ENCODE measurements around the gene MARCHF2. TPM values are rescaled to one million over a fixed set of nuclear protein-coding genes. Genes with fewer than 3 reads are reported as not detected.
"Not testable (repeated sequence)": the region's sequence is repeated elsewhere in the genome, so short reads cannot be mapped to it uniquely, and the experiment has no call there.

Gene MARCHF2
- total RNA-seq, 1 donor from 2014 or later, result 21.3 TPM

- TF ChIP-seq CTCF (IDR thresholded peaks at IDR 0.05; ENCODE audit: unreplicated experiment), result no peak
- Mint-ChIP-seq H3K4me3 (ENCODE audit: low read depth) (no peak overlapping the region), H3K36me3 (ENCODE audit: insufficient read depth) (peaks cover 22% of the 10 kb centered on the region), H3K4me1 (ENCODE audit: low read depth) (no peaks in the 10 kb centered on the region), H3K27me3 (no peaks in the 10 kb centered on the region), H3K27ac (no peak overlapping the region), H3K9me3 (ENCODE audit: low read depth) (peaks cover 4% of the 10 kb centered on the region)
- no peak for DNase-seq (ENCODE audit: low spot score, unreplicated experiment)
These were observed 35.5 kb upstream of the MARCHF2 start for GRCh38 chr19:8377598-8377997.

GRCh38 chr19:8379156-8379891, 33.8 kb upstream of the MARCHF2 start:
- H3K4me1 Mint-ChIP-seq (ENCODE audit: low read depth); H3K4me3 Mint-ChIP-seq (ENCODE audit: low read depth); H3K27ac Mint-ChIP-seq; H3K27me3 Mint-ChIP-seq; H3K9me3 Mint-ChIP-seq (ENCODE audit: low read depth); DNase-seq (ENCODE audit: low spot score, unreplicated experiment): not testable (repeated sequence)
- peaks cover 18% of the 10 kb centered on the region for H3K36me3 Mint-ChIP-seq (ENCODE audit: insufficient read depth)

GRCh38 chr19:8384569-8384968, 28.5 kb upstream of the MARCHF2 start:
- H3K4me3 Mint-ChIP-seq (ENCODE audit: low read depth); H3K36me3 Mint-ChIP-seq (ENCODE audit: insufficient read depth); H3K9me3 Mint-ChIP-seq (ENCODE audit: low read depth); H3K27me3 Mint-ChIP-seq; DNase-seq (ENCODE audit: low spot score, unreplicated experiment): not testable (repeated sequence)
- Mint-ChIP-seq H3K4me1 (ENCODE audit: low read depth) (peaks cover 22% of the 10 kb centered on the region), H3K27ac (peak overlapping the region; percentile 63)

GRCh38 chr19:8385103-8385502, 28.0 kb upstream of the MARCHF2 start:
- not testable (repeated sequence) for H3K4me3 Mint-ChIP-seq (ENCODE audit: low read depth); H3K27me3 Mint-ChIP-seq; DNase-seq (ENCODE audit: low spot score, unreplicated experiment); H3K36me3 Mint-ChIP-seq (ENCODE audit: insufficient read depth); H3K9me3 Mint-ChIP-seq (ENCODE audit: low read depth)
- peaks cover 25% of the 10 kb centered on the region for H3K4me1 Mint-ChIP-seq (ENCODE audit: low read depth)
- peak overlapping the region; percentile 63 for H3K27ac Mint-ChIP-seq

GRCh38 chr19:8385566-8385965, 27.5 kb upstream of the MARCHF2 start:
- H3K36me3 Mint-ChIP-seq (ENCODE audit: insufficient read depth); H3K9me3 Mint-ChIP-seq (ENCODE audit: low read depth); H3K27me3 Mint-ChIP-seq; DNase-seq (ENCODE audit: low spot score, unreplicated experiment): not testable (repeated sequence)
- H3K27ac Mint-ChIP-seq, result peak overlapping the region; percentile 63
- peak overlapping the region; percentile 7 for H3K4me3 Mint-ChIP-seq (ENCODE audit: low read depth)
- H3K4me1 Mint-ChIP-seq (ENCODE audit: low read depth), result peaks cover 25% of the 10 kb centered on the region

- peak overlapping the region; percentile 83 for H3K27ac Mint-ChIP-seq
- H3K4me1 Mint-ChIP-seq (ENCODE audit: low read depth), result peaks cover 27% of the 10 kb centered on the region
- DNase-seq (ENCODE audit: low spot score, unreplicated experiment); H3K4me3 Mint-ChIP-seq (ENCODE audit: low read depth); H3K9me3 Mint-ChIP-seq (ENCODE audit: low read depth); H3K27me3 Mint-ChIP-seq; H3K36me3 Mint-ChIP-seq (ENCODE audit: insufficient read depth): not testable (repeated sequence)
These were observed 26.7 kb upstream of the MARCHF2 start for GRCh38 chr19:8386419-8386818.

- Mint-ChIP-seq H3K4me3 (ENCODE audit: low read depth) (no peak overlapping the region), H3K27ac (peak overlapping the region; percentile 83), H3K9me3 (ENCODE audit: low read depth) (peaks cover 4% of the 10 kb centered on the region), H3K36me3 (ENCODE audit: insufficient read depth) (peaks cover 4% of the 10 kb centered on the region), H3K27me3 (no peaks in the 10 kb centered on the region), H3K4me1 (ENCODE audit: low read depth) (peaks cover 31% of the 10 kb centered on the region)
- TF ChIP-seq CTCF (IDR thresholded peaks at IDR 0.05; ENCODE audit: unreplicated experiment), result no peak
- DNase-seq (ENCODE audit: low spot score, unreplicated experiment), result no peak
These were observed 26.1 kb upstream of the MARCHF2 start for GRCh38 chr19:8386990-8387389.

Measured in progenitor cell of endocrine pancreas (in vitro differentiated cells).